HEK293 (cell line): Measurements from ENCODE around the gene OBSCN.

Source experiments
- BCL11B ChIP-seq: fragments of 450-650 bp; formaldehyde crosslinking; IDR thresholded peaks from 2 replicates; pipeline ENCODE4 v1.5.1; 2016; ENCODE audit warnings: low read depth, missing biosample characterization, missing genetic modification characterization
- BCL6B ChIP-seq: fragments of 450-650 bp; formaldehyde crosslinking; IDR thresholded peaks from 2 replicates; pipeline ENCODE4 v1.5.1; 2017; ENCODE audit warnings: missing biosample characterization, missing genetic modification characterization
- GFI1B ChIP-seq: fragments of 450-650 bp; formaldehyde crosslinking; IDR thresholded peaks from 2 replicates; pipeline ENCODE4 v1.5.1; 2016; ENCODE audit warnings: missing biosample characterization, missing genetic modification characterization
- OSR2 ChIP-seq: fragments of 450-650 bp; formaldehyde crosslinking; IDR thresholded peaks from 2 replicates; pipeline ENCODE4 v1.5.1; 2016; ENCODE audit warnings: missing biosample characterization, missing genetic modification characterization
- PRDM1 ChIP-seq: fragments of 450-650 bp; formaldehyde crosslinking; IDR thresholded peaks from 2 replicates; pipeline ENCODE4; 2016; ENCODE audit warnings: missing biosample characterization, missing genetic modification characterization
- PRDM2 ChIP-seq: fragments of 450-650 bp; formaldehyde crosslinking; IDR thresholded peaks from 2 replicates; pipeline ENCODE4 v1.5.1; 2016; ENCODE audit warnings: missing biosample characterization, missing genetic modification characterization, borderline replicate concordance
- SP2 ChIP-seq: fragments of 450-650 bp; formaldehyde crosslinking; IDR thresholded peaks from 2 replicates; pipeline ENCODE4 v1.5.1; 2016; ENCODE audit warnings: missing biosample characterization, missing genetic modification characterization
- SP3 ChIP-seq: fragments of 450-650 bp; formaldehyde crosslinking; IDR thresholded peaks from 2 replicates; pipeline ENCODE4 v1.5.1; 2016; ENCODE audit warnings: missing biosample characterization, missing genetic modification characterization
- TCF7L2 ChIP-seq: IDR thresholded peaks from 2 replicates; pipeline ENCODE4 v1.6.1; 2011; ENCODE audit warnings: low read depth, mild to moderate bottlenecking, inconsistent platforms, low read length, moderate library complexity, borderline replicate concordance
- TRIM28 ChIP-seq: IDR thresholded peaks from 2 replicates; pipeline ENCODE4 v1.6.1; 2011; ENCODE audit warnings: low read length, control low read depth, borderline replicate concordance
- ZBTB26 ChIP-seq: fragments of 450-650 bp; formaldehyde crosslinking; optimal IDR thresholded peaks from 2 replicates; pipeline ENCODE3; 2016; ENCODE audit warnings: missing biosample characterization, mild to moderate bottlenecking, missing genetic modification characterization
- ZBTB44 ChIP-seq: fragments of 450-650 bp; IDR thresholded peaks from 2 replicates; pipeline ENCODE4 v1.5.1; 2018; ENCODE audit warnings: missing biosample characterization, mild to moderate bottlenecking, missing genetic modification characterization
- ZEB2 ChIP-seq: fragments of 450-650 bp; formaldehyde crosslinking; IDR thresholded peaks from 2 replicates; pipeline ENCODE4 v1.5.1; 2016; ENCODE audit warnings: missing biosample characterization, missing genetic modification characterization
- ZNF423 ChIP-seq: fragments of 450-650 bp; formaldehyde crosslinking; IDR thresholded peaks from 2 replicates; pipeline ENCODE4 v1.5.1; 2016; ENCODE audit warnings: missing biosample characterization, missing genetic modification characterization
- ZNF48 ChIP-seq: fragments of 450-650 bp; formaldehyde crosslinking; IDR thresholded peaks from 2 replicates; pipeline ENCODE4 v1.5.1; 2016; ENCODE audit warnings: missing biosample characterization, missing genetic modification characterization
- ZNF518A ChIP-seq: fragments of 450-650 bp; formaldehyde crosslinking; conservative IDR thresholded peaks from 2 replicates; pipeline ENCODE4 v1.5.1; 2016; ENCODE audit warnings: low read depth, missing biosample characterization, missing genetic modification characterization
- ZNF610 ChIP-seq: fragments of 450-650 bp; formaldehyde crosslinking; IDR thresholded peaks from 2 replicates; pipeline ENCODE4 v1.5.1; 2016; ENCODE audit warnings: missing biosample characterization, missing genetic modification characterization, borderline replicate concordance
- ZNF692 ChIP-seq: fragments of 450-650 bp; formaldehyde crosslinking; IDR thresholded peaks from 2 replicates; pipeline ENCODE4 v1.5.1; 2016; ENCODE audit warnings: missing biosample characterization, missing genetic modification characterization
- ZSCAN30 ChIP-seq: fragments of 450-650 bp; IDR thresholded peaks from 2 replicates; pipeline ENCODE4 v1.5.1; 2018; ENCODE audit warnings: missing biosample characterization, mild to moderate bottlenecking, missing genetic modification characterization, moderate library complexity
- ZSCAN4 ChIP-seq: fragments of 450-650 bp; formaldehyde crosslinking; IDR thresholded peaks from 2 replicates; pipeline ENCODE4 v1.5.1; 2017; ENCODE audit warnings: missing biosample characterization, missing genetic modification characterization

OBSCN gene

GRCh38 chr1:228378090-228378872 is 170.4 kb downstream of the OBSCN start (continued):
- TF ChIP-seq ZBTB44 (tag by site-specific recombination) (peak; percentile 98), TCF7L2 (no peak), PRDM2 (tag by site-specific recombination) (0 out of 2 replicates have a peak, but pooled peaks have one; percentile 3), ZBTB26 (tag by site-specific recombination) (peak; percentile 99), ZNF610 (tag by site-specific recombination) (peak; percentile 81; the same call in 1 of the 2 replicates), ZEB2 (tag by site-specific recombination) (peak; percentile 99), ZNF692 (tag by site-specific recombination) (peak; percentile 87), ZNF518A (no peak), PRDM1 (tag by site-specific recombination) (peak; percentile 80), BCL6B (tag by site-specific recombination) (no peak), ZSCAN30 (peak; percentile 63; the same call in 1 of the 2 replicates), ZNF48 (no peak), ZSCAN4 (tag by site-specific recombination) (0 out of 2 replicates have a peak, but pooled peaks have one; percentile 58), GFI1B (no peak), SP3 (tag by site-specific recombination) (peak; percentile 84), SP2 (tag by site-specific recombination) (peak; percentile 77), ZNF423 (tag by site-specific recombination) (peak; percentile 92), TRIM28 (peak; percentile 60; the same call in 1 of the 2 replicates), OSR2 (tag by site-specific recombination) (no peak; the same call in 1 of the 2 replicates), BCL11B (tag by site-specific recombination) (peak; percentile 98)
